ENCODE results near the gene DACH1.

DNA sequence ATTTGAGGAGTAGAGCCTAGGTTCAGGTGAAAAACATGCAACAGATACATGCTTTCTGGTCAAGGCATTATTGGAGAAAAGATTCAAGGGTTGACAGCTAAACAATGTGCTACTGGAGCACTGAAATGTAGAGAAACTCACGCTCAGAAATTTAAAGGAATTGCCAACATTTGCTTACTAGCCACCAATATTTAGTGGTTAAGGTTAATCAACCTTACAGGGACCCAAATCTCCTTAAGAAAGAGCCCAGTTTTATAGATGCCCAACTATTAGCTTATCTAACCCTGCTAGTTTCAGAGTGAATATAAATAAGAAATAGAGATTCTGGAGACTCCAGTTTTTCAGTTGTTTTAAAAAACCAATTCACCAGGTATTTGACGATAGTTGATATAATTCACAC, 203.6 kb downstream of the DACH1 start:
- TF ChIP-seq, protein P1, sequence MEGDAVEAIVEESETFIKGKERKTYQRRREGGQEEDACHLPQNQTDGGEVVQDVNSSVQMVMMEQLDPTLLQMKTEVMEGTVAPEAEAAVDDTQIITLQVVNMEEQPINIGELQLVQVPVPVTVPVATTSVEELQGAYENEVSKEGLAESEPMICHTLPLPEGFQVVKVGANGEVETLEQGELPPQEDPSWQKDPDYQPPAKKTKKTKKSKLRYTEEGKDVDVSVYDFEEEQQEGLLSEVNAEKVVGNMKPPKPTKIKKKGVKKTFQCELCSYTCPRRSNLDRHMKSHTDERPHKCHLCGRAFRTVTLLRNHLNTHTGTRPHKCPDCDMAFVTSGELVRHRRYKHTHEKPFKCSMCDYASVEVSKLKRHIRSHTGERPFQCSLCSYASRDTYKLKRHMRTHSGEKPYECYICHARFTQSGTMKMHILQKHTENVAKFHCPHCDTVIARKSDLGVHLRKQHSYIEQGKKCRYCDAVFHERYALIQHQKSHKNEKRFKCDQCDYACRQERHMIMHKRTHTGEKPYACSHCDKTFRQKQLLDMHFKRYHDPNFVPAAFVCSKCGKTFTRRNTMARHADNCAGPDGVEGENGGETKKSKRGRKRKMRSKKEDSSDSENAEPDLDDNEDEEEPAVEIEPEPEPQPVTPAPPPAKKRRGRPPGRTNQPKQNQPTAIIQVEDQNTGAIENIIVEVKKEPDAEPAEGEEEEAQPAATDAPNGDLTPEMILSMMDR (conservative IDR thresholded peaks at IDR 0.05; ENCODE audit: low read depth, low read length) = no peak
- no peak for TF ChIP-seq EZH2 (IDR thresholded peaks at IDR 0.05; ENCODE audit: borderline replicate concordance, low read depth, low read length, poor library complexity, severe bottlenecking)
